H1 (cell line): ENCODE measurements around the gene OGFOD1. TPM values are rescaled to one million over a fixed set of nuclear protein-coding genes. Genes with fewer than 3 reads are reported as not detected.

ENCODE experiments used
- CHD7 ChIP-seq: fragments of 300-600 bp; sonication (generic); IDR thresholded peaks from 2 replicates; pipeline ENCODE4 v1.7.1; 2012; ENCODE audit warnings: low read length, moderate library complexity, mild to moderate bottlenecking, inconsistent platforms; ENCODE audit not compliant: insufficient replicate concordance
- EZH2 ChIP-seq: fragments of 200-600 bp; sonication (generic); IDR thresholded peaks from 2 replicates; pipeline ENCODE4 v1.7.1; 2012; ENCODE audit warnings: low read depth, mild to moderate bottlenecking, moderate library complexity, low read length, inconsistent platforms; ENCODE audit not compliant: severe bottlenecking
- FOSL1 ChIP-seq: IDR thresholded peaks from 2 replicates; pipeline ENCODE4 v1.6.1; 2011; ENCODE audit warnings: mild to moderate bottlenecking, low read depth, low read length, moderate library complexity; ENCODE audit not compliant: insufficient read depth
- KDM4A ChIP-seq: IDR thresholded peaks from one replicate; pipeline ENCODE4 v1.7.1; 2012; ENCODE audit warnings: low read depth, mild to moderate bottlenecking, moderate library complexity, low read length, inconsistent platforms; ENCODE audit not compliant: severe bottlenecking
- POLR2AphosphoS5 ChIP-seq: IDR thresholded peaks from 2 replicates; pipeline ENCODE4 v1.6.1; 2011; ENCODE audit warnings: low read depth, low read length
- SIN3A ChIP-seq, 2 experiments: IDR thresholded peaks in 1 of 2; conservative IDR thresholded peaks in 1 of 2; 2 replicates each; pipeline ENCODE4 v1.6.1; 2011 to 2012; ENCODE audit warnings: low read length in 2 of 2, improper control_type of control experiment in 1 of 2, low read depth in 1 of 2, mild to moderate bottlenecking in 1 of 2
- SP4 ChIP-seq: IDR thresholded peaks from 2 replicates; pipeline ENCODE4 v1.6.1; 2012; ENCODE audit warnings: low read length, inconsistent platforms
- USF2 ChIP-seq: IDR thresholded peaks from 2 replicates; pipeline ENCODE4 v1.6.1; 2011; ENCODE audit warnings: low read length, improper control_type of control experiment
- polyA plus RNA-seq, 7 experiments: library from polyadenylated mRNA; depleted of rRNA in 3 of 7; stranded (reverse) in 5 of 7; unstranded in 2 of 7; fragments of >200 nt in 5 of 7; fragments of 200-250 nt in 2 of 7; gene quantifications; 1 replicate in 5 of 7; 2 replicates in 1 of 7; 4 replicates in 1 of 7; pipeline versions ENCODE4 v1.2.1 to v1.2.3, GENCODE V29; 2011 to 2013; ENCODE audit warnings: missing spikeins in 2 of 7, mixed read lengths in 2 of 7
- total RNA-seq: library from RNA; stranded (reverse); fragmentation: NEBNext Ultra II Directional; extraction: Animal tissue kit (Norgen Biotek cat#: 25700); gene quantifications from 2 replicates; pipeline ENCODE4 v1.2.1, GENCODE V29; 2021

Gene OGFOD1
- total and polyA plus RNA-seq, 2 of the 8 experiments (the other 6 are each of a cell fraction or from before 2014, with no cell fraction given), result 24.6 to 61.4 TPM

GRCh38 chr16:56450986-56451752 lies at the start of gene OGFOD1, which contains the start of gene NUDT21 (continued):
- TF ChIP-seq CHD7 (no peak), SIN3A (conservative IDR thresholded peaks at IDR 0.05 in 1 of 2, IDR thresholded peaks at IDR 0.05 in 1 of 2; ENCODE audit: low read depth in 1 of 2, low read length in 2 of 2) (0 out of 4 replicates have a peak, but pooled peaks of 1 of the 2 experiments have one; percentile 67), FOSL1 (no peak), SP4 (no peak), EZH2 (no peak), USF2 (no peak), KDM4A (peak; percentile 64), POLR2AphosphoS5 (peak; percentile 55; the same call in 1 of the 2 replicates)
